UCSD-AML1 (cell line): Measurements from ENCODE around the gene SLC39A11.
"Not testable (repeated sequence)": the region's sequence is repeated elsewhere in the genome, so short reads cannot be mapped to it uniquely, and the experiment has no call there.

Source experiments
- DNase-seq: peaks from one replicate; lab custom pipeline; 2025; ENCODE audit not compliant: unreplicated experiment; lab: John Stamatoyannopoulos, UW

The SLC39A11 gene

GRCh38 chr17:73013816-73014663, 78.4 kb downstream of the SLC39A11 start:
- DNase-seq: no peak

DNA sequence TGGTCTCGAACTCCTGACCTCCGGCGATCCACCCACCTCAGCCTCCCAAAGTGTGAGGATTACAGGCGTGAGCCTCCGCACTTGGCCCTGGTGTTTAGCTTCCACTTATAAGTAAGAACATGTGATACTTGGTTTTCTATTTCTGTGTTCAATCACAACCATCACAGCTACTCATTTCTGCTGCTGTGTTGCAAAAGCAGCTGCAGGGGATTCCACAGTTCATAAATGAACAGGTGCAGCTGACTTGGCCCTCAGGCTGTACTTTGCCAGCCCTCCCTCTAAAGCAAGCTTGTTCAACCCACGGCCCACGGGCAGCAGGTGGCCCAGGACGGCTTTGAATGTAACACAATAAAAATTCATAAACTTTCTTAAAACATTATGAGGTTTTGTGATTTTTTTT, 79.2 kb downstream of the SLC39A11 start:
- no peak for DNase-seq

DNA sequence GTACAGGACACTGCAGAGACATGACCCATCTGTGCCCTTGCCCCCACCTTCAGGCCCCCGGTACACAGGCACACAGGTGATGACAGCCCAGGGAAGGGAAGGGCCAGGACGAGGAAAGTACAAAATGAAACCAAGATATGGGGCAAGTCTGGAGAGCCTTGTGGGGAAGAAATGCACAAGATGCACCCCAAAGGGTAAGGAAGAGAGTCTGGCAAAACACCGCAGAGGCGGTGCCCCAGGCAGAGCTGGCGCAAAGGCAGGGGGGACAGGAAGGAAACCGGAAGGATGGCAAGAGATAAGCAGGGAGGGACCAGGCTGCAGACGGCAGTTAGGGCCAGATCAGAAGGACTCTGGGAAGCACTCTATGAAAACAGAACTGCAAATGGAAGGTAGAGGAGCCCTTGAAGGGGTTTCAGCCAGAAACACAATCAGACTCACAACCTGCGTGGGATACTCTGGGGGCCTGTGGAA, 81.4 kb downstream of the SLC39A11 start:
- peak; percentile 77 for DNase-seq

GRCh38 chr17:73010414-73010813, 82.1 kb downstream of the SLC39A11 start:
- no peak for DNase-seq

GRCh38 chr17:73007407-73007806, 85.1 kb downstream of the SLC39A11 start:
- DNase-seq: no peak

DNA sequence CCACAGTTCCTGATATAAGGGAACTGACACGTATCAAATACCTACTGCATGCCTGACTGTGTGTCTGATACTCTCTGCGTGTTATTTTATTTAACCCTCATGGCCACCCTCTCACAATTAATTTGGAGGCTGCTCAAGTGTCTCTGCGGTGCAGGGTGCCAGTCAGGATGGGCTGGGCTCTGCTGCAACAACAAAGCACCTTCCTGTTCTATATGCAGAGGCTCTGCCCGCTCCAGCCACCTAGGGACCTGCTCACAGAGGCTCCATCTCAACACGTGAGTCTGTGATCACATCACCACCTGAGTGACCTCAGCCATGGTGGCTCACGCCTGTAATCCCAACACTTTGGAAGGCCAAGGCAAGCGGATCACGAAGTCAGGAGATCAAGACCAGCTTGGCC, 87.1 kb downstream of the SLC39A11 start:
- no peak for DNase-seq

DNA sequence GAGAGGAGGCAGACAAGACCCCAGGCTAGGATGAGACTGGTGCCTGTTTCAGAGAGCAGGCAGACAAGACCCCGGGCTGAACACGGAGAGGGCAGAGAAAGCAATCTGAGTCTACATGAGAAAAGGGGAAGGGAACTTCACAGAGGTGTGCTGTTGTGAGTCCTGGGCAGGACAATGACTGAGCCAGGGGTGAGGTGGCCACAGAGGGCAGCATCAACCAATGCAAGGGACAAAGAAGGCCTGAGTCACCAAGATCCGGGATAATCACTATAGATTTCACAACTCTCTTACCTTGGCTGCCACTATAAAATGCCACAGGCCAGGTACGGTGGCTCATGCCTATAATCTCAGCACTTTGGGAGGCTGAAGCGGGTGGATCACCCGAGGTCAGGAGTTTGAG, 89.0 kb downstream of the SLC39A11 start:
- no peak for DNase-seq

GRCh38 chr17:73000832-73001231, 91.7 kb downstream of the SLC39A11 start:
- no peak for DNase-seq

DNA sequence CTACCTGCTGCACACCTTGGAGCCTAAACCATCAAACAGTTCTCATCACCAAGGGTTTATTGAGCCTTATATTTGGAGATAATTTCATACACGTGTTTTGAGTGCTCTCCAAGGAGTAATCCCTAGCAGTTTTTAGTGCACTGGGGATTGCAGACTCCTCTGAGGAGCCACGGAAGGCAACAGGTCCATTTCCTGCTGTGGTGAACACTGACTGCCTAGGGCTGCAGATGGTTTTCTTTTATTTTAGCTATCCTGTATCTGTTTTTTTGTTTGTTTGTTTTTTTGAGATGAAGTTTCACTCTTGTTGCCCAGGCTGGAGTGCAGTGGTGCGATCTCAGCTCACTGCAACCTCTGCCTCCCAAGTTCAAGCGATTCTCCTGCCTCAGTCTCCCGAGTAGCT, 93.0 kb downstream of the SLC39A11 start:
- DNase-seq: not testable (repeated sequence)

GRCh38 chr17:72998343-72998742, 94.1 kb downstream of the SLC39A11 start:
- DNase-seq: no peak

GRCh38 chr17:72997559-72997958, 94.9 kb downstream of the SLC39A11 start:
- DNase-seq: no peak

DNA sequence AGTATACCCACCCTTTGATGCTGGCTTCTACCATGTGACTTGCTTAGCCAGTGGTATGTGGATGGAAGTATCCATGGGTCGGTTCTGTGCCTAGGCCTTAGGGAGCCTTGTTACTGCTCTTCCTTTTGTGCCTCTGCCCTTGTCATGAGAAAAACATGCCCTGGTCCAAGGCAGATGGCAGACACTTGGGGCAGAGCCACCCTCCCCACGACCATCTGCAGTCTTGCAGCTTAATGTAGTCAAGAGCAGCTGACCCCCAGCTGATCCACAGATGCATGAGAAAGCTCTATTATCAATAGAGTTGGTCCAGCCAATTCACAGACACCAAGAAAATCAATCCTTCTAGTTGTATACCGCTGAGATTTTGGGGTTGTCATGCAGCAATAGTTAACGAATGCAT, 95.7 kb downstream of the SLC39A11 start:
- no peak for DNase-seq

GRCh38 chr17:72995008-72995656, 97.4 kb downstream of the SLC39A11 start:
- no peak for DNase-seq

DNA sequence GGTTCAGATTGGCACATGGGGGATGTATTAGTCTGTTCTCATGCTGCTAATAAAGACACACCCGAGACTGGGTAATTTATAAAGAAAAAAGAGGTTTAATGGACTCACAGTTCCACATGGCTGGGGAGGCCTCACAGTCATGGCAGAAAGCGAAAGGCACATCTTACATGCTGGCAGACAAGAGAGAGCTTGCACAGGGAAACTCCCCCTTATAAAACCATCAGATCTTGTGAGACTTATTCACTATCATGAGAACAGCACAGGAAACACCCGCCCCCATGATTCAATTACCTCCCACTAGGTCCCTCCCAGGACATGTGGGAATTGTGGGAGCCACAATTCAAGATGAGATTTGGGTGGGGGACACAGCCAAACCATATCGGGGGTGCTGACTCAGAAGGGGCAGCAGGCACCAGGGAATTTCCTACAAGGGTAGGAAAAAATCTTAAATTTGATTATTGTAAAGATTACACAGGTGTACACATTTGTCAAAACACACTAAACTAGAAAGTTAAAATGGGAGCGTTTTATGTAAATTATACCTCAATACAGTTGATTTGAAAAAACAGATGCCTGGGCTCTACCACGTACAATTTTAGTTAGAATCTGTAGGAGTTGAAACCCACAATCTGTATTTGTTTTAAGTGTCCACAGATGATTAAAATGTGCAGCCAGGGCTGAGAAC, 99.6 kb downstream of the SLC39A11 start:
- not testable (repeated sequence) for DNase-seq

GRCh38 chr17:72991651-72992050, 100.8 kb downstream of the SLC39A11 start:
- no peak for DNase-seq

GRCh38 chr17:72989074-72989610, 103.3 kb downstream of the SLC39A11 start:
- DNase-seq: no peak

DNA sequence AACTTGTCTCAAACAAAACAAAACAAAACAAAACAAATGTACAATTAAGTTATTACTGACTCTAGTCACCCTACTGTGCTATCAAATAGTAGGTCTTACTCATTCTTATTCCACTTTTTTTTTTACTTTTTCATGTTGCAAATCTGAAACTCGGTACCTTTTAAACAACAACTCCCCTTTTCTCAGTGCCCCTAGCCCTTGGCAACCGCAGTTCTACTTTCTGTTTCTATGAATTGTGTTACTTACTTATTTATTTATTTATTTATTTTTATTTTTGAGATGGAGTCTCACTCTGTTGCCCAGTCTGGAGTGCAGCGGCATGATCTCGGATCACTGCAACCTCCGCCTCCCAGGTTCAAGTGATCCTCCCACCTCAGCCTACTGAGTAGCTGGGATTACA, 104.0 kb downstream of the SLC39A11 start:
- no peak for DNase-seq

- no peak for DNase-seq
These were observed 105.3 kb downstream of the SLC39A11 start for GRCh38 chr17:72987166-72987565.

- DNase-seq: peak; percentile 66
These were observed 106.4 kb downstream of the SLC39A11 start for GRCh38 chr17:72985882-72986720.

- DNase-seq: no peak
These were observed 107.6 kb downstream of the SLC39A11 start for GRCh38 chr17:72984926-72985325.
